NCI-H526 treated with DMSO at 0.1 percent for 48 hours (cell line): ENCODE results near the gene C17orf67.
A peak's percentile ranks its signal among the peaks of the same experiment; 100 is the strongest.

Experiments used
- DNase-seq: peaks from one replicate; lab custom pipeline; 2025; lab: John Stamatoyannopoulos, UW

C17orf67 gene

DNA sequence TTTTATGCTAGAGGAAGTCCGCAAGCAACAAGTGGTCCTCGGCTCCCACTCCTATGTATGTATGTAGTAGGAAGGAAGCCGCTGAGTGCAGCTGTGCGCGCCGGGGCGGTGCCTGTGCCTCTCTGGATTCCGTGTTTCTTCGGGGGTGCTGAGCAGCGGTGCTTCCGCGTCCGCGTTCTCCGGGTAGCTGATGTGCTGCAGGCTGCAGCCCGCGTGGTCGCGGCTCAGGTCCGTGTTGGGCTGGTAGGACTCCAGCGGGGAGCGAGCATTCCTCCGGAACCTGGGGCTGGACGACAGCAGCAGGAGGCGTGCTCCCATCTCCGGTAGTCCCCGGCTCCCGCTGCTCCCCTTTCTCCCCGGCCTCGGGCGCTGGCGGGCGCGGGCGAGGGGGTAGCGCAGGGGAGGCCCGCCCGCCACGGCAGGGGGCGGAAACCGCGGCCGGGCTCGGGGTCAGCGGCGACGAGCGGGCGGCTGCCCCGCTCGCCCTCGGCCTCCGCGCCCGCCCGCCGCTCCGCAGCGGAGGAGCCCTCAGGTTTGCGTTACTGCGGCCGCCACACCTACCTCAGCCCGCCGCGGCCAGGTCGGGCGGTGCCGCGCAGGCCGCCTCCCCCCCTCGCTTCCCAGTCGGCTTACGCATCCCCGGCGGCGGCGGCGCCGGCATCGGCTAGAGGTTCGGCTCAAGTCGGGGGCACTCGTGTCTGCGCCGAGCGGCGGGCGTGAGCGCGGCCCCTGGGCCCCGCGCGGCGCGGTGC, 487 bp downstream of the C17orf67 start:
- peak; percentile 79 for DNase-seq

DNA sequence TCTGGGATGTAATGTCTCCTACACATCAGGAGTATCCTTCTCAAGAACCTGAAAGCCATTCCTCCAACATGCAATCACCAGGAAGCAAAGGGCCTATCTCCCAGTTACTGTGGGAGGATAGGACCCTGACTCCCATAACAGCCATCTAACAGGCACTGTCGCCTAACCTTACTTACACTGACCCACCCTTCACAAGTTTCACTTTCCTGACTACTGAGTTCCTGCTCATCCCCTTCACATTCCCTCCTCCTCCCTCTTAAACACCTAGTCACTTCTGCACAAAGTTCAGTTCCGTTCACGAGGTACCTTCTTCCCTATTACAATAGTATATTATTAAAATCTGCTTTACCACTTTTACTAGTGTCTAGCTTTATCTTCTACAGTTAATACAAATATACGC, 1.3 kb downstream of the C17orf67 start:
- DNase-seq = no peak

DNA sequence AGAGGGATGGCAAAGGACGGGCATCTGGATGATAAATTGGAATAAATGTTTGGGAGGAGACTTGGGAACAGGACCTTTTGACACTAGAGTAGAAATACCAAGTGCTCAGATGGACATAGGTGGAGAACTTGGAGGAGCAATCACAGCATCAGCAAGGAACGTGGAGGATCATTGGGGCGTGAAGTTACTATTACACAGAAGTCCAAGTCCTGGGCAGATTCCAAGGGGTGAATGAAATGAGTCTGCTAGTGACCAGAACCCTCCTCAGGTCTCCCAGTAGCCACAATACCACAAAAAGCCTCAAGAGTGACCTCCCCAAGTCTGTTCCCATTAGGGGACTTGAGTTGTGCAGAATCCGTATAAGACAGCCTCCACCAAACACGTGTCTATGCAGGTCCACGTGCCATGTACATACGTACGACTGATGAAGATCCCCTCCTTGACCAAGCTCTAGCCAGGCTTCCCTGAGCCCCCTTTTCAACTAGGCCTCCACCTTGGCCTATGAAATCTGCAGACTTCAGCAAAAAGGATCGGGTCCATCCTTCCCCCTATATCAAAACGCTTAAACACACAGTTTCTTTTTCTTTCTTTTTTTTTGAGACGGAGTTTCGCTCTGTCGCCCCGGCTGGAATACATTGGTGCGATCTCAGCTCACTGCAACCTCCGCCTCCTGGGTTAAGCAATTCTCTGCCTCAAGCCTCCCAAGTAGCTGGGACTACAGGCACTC, 2.2 kb downstream of the C17orf67 start:
- no peak for DNase-seq

DNA sequence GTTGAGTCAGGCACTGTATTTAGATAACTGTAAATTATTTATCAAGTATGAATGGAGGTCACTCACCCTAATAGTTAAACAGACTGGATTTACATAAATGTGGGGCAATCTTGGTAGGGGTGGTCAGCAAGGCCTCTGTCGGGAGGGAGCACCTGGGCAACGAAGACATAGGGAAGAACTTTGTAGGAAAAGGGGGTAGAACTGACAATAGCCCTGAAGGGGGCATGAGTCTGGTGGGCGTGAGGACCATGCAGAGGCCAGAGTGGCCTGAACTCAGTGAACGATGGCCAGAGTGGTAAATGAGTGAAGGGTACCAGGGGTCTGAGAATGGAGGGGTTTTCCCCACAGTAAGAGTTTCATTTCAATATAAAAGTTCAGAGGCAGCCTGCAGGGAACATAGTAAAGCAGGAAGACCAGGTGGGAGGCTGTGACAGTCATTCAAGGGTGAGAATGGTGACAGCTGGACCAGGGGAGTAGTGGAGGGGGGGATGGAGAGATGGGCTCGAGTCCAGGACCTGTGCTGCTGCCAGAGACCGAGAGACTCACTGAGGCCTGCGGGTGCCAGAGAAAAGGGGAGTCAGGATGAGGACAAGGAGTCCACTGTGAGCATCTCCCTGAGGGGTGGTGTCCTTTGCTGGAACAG, 2.9 kb downstream of the C17orf67 start:
- no peak for DNase-seq

DNA sequence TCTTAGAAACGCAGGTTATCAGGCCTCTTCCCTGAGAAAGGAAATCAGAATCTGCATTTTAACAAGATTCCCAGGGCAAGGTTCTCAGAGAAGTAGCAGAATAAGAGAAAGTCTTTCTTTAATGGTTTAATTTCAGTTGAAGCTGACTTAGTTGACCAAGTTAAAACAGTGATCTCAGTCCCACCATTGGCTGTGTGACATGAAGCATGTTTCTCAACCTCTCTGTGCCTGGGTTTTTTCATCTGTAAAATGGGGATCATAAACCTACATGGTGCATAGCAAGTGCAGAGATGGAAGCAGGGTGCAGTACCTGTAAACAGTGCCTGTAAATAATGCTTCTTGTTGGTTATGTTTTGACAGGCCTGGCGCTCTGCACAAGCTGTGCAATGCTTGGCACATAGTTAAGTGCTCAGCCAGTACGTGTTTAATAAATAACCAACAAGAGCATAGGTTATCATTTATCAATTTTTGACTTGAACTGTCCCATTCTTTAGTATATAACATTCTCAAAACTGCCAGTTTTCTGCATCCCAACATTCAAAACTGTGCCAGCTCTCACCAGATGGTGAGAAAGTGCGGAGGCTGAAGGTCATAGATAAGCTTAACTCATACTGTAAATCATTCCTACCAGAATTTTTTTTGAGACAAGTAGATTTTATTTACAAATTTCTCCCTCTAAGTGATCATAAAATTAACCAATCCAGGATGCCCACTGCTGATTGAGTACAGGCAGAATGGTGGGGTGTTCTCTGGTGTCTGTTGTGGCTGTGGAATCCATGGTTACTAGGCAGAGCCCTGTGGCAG, 6.9 kb downstream of the C17orf67 start:
- no peak for DNase-seq

DNA sequence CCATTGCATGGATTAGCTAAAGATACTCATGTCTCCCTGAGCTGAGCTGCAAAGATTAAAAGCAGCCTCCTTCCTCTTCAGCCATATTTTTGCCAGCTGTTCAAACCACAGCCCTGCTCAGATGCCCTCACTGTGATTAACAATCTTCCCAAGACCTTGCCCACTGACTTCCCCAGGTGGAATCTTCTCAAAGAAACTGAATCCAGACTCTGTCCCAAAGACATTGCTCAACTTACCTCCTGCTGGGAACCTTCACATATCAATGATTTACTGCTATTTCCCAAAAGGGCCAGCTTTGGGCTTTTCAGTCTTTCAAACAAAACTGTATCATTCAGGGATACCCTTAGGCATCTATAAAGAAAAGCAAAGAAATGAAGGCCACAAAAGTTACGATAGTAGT, 9.2 kb downstream of the C17orf67 start:
- no peak for DNase-seq

DNA sequence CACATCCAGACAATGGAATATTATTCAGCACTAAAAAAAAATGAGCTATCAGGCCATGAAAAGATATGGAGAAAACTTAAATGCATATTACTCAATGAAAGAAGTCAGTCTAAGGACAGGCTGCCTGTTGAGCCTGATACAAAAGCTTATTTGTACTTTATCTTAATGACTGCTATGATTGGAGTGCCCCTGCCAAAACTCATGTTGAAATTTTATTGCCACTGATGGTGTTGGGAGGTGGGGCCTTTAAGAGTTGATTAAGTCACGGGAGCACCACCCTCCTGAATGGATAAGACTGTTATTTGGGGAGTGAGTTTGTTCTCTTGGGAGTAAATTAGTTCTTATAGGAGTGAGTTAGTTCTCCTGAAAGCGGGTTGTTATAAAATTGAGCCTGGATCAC, 9.9 kb downstream of the C17orf67 start:
- DNase-seq = no peak

DNA sequence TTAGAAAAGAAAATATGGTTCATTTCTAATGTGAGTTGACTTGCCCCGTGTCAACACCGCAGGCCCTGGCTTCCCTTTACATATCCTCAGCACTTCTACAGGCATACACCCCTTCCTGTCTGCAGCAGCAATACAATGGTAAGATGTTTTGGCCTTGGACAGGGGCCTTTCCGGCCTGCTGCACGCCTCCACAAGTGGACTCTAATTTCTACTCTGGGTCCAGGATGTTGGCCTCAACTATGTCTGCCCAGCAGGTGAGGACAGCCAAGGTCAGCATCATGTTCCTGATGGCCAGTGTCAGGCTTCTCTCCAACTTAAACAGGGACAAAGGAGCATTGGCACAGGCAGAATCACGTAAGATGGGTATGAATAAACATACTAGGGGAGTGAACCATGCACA, 11.0 kb downstream of the C17orf67 start:
- DNase-seq = no peak

DNA sequence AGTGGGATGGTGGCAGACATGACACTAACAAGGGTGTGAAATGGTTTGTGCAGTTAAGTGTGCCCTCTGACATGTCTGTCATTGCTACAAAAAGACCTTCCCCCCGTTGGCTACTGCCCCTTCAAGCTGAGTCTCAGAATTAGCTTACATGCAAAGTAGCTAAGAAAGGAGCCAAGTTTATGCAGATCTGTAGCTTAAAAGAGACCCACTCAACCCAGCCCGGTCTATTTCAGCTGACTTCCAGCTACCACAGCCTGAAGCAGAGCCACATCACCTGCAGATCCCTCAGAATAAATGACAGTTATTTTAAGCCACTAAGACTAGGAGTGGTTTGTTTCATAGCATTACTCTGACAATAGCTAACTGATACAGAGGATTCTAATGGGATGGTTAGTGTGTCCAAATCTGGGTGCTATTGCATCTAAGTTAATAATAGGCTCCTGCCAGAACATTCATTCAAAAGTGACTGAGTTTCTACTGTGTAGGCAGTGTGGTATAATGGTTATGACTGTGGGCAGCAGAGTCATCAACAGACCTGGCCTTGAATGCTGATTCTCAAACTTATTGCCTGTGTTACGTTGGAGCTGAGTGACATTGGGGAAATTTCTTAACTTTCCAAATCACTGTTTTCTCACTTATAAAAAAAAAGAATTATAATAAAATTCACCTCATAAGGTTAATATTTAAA, 11.7 kb downstream of the C17orf67 start:
- DNase-seq = no peak

DNA sequence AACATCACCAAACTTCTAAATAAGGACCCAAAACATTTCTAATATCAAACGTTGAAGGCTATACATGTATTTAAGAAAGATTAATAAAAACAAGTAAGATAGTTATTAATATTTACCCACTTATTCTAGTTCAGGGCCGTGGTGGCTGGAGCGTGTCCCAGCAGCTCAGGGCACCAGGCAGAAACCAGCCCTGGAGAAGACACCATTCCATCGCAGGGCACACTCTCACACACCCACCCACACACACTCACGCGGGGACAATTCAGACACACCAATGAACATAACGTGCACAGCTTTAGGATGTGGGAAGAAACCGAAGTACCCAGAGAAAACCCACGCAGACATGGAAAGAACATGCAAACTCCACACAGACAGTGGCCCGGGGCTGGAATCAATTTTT, 13.5 kb downstream of the C17orf67 start:
- no peak for DNase-seq

DNA sequence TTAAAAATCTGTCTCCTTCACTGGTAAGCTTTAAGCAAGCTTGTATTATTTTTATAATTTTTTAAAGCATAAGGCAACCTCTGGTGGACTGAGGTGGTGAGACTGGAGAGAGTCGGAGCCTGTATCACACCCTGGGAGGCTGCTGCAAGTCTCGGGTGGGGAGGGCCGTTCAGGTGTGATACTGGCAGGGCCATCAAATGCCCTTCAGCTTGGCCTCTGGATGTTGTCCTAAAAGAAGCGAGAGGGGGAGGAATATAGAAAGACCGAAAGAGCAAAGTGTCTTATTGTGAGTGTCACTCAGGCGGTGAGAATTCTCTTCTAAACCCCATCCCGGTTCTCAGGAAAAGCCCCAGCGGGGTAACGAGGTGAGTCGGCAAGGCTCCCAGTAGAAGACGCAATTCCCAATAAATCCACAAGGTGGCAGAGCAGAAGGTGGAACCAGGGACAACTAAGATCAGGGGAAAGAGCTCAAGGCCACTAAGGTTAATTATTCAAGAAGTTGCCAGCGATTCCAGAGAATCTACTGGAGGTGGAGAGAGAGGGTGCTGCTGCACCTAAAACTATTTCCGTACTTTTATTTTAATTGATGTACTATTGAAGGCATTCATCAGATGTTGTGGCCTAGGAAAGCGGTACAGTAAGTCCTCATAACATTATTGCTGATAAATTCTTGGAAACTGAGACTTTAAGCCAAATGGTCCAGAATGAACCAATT, 14.1 kb downstream of the C17orf67 start:
- peak; percentile 66 for DNase-seq

DNA sequence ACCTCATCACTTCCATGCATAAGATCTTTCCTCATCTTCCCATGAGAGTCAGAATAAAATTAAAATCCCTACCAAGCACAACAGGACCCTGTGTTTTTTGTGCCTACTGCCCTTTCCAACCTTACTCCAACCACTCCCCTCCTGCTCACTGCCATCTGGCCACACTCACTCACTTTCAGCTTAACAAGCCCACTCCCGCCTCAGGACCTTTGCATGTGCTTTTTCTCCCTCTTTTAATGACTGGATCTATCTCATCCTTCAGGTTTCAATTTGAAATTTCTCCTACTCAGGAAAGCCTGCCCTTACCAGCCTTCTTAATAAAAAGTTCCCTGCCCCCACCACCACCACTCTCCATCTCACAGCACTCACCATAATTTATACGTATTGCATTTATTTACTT, 14.7 kb downstream of the C17orf67 start:
- no peak for DNase-seq

DNA sequence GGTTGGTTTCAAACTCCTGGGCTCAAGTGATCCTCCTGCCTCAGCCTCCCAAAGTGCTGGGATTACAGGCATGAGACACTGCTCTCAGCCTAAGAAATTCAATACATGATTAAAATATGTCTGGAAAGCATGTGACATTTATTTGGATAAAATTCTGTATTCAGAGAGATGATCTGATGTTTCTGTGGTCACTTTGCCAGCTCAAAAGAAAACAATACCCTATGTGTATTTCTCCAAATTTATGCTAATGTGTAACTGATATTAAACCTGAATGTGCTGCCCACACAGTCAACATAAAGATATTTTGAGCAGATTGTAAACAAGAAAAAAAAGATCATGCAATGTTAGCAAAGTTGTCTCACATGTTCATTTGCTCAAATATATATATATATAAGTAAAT, 16.7 kb downstream of the C17orf67 start:
- no peak for DNase-seq

DNA sequence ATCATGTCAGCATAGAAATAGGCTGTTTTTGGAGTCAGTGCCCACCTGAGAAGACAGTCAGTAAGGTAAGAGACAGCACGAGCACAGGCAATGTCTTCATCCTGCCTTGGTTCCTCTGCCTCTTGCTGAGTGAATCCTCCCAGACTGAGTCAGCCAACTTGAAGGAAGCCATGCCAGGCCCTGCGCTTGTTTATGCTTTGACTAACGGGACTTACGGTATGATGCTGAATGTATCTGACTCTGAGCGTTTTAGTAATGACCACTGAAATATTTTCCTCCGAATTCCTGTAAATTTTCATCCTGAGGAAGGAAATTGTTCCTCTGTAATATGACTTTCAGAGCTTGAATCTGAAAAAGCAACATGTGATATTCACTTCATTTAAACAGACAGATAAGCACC, 18.0 kb downstream of the C17orf67 start:
- DNase-seq = no peak

DNA sequence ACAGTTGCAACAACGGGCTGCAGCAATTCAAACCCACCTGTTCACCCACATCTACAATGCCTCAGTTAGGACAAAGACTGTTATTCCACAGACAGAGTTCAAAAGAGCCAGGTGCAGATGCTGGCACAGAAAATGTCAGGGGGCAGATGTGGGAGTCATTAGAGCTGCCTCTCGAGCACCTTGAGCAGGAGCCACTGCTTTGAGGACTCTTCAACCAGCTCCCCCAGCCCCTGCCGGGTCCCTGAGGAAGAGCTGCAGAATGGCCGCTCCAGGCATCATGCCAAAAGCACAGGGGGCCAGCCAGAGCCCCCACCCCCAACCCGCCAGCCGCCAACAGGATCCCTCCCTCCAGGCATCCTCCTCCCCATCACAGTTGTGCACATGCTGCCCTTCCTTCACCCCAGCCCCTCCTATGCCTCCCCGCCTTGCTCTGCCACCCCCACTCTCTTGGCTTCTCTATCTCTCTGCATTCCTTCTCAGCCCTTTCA, 20.8 kb downstream of the C17orf67 start:
- no peak for DNase-seq

DNA sequence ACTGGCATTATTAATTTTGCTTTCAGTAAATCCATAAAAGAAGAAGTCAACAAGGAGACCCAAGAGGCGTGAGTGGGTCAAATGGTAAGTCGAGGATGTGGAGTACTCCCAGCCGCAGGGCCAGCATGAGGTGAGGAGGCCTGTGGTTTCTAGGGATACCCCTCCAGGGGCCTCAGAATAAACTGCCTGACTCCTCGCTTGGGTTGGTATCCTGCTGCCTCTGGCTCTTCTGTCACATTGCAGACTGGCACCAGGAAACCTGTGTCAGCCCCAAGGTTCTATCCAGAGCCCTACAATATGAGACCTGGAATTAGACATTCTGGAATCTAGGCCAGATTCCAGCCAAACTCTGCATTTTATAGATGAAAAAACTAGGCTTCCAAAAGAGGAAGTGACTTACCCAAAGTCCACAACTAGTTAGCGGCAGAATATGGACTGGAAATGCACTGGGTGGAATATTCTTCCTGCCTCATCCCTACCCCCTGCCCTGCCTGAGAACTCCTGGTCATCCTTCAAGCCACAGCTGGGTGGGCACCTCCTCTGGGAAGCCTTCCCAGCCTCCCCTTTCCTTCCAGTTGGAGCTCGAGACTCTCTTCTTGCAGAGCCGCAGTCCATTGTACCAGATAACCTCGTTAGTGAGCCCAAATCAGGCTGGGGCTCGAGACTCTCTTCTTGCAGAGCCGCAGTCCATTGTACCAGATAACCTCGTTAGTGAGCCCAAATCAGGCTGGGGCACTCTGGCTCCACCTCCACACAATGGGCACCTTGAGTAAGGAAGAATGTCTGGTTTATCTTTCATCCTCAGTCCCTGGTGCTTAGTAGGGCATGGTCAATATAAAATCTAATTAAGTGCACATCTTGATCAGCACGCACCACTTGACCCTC, 22.6 kb downstream of the C17orf67 start:
- DNase-seq = no peak

DNA sequence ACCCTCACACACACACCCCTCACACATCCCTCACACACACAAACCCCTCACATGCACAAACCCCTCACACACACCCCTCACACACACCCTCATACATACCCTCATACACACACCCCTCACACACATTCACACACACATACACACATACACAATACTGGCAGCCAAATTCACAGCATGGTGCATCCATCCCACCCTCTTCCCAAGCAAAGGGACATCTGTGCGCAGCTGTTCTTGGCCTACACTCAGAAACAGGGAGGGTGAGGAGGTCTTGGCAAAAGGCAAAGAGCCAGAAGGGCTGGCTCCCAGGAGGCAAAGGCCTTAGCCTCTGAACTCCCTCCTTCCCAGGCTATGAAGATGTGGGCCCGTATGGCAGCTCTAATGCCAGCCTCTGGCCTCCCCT, 23.4 kb downstream of the C17orf67 start:
- DNase-seq = no peak

DNA sequence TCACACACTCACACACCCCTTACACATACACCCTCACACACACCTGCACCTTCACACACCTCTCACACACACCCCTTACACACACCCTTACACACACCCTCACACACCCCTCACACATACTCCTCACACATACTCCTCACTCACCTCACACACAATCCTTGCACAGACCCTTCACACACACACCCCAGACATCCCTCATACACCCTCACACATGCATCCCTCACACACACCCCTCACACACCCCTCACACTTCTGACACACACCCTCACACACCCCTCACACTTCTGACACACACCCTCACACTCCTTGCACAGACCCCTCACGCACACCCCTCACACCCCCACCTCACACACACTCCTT, 23.9 kb downstream of the C17orf67 start:
- DNase-seq = no peak

DNA sequence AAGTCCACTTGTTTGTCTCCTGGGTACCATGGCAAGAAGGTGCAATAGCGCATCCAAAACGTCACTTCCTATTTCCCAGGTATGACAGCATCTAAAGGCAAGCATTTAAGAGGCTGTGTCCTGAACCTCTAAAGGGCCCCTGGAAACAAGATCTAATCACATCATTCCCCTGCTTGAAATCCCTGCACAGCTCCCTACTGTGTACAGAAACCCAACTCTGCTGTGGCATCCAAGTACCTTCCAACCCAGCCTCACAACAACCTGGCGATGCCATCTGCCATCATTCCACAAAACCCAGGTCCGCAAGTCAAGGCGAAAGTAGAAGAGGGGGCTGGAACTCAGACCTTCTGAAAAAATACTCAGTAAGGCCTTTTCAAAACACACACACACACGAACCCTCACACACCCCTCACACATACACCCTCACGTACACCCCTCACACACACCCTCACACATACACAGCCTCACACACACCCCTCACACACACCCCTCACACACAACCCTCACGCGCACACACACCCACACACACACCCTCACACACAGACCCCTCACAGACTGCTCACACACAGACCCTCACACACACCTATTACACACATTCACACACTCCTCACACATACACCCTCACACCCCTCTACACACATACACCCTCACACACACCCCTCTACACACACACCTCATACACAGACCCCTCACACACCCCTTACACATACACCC, 24.5 kb downstream of the C17orf67 start:
- no peak for DNase-seq
